GM19455 (cell line): ENCODE data around the gene GAB1.
A peak's percentile ranks its signal among the peaks of the same experiment; 100 is the strongest.
"Not testable (repeated sequence)": the region's sequence is repeated elsewhere in the genome, so short reads cannot be mapped to it uniquely, and the experiment has no call there.

ENCODE experiments used
- ATAC-seq: cut with Tn5 transposase; IDR thresholded peaks from one replicate; pipeline ENCODE4 v1.9.1; 2021; ENCODE audit not compliant: unreplicated experiment

Gene GAB1

DNA sequence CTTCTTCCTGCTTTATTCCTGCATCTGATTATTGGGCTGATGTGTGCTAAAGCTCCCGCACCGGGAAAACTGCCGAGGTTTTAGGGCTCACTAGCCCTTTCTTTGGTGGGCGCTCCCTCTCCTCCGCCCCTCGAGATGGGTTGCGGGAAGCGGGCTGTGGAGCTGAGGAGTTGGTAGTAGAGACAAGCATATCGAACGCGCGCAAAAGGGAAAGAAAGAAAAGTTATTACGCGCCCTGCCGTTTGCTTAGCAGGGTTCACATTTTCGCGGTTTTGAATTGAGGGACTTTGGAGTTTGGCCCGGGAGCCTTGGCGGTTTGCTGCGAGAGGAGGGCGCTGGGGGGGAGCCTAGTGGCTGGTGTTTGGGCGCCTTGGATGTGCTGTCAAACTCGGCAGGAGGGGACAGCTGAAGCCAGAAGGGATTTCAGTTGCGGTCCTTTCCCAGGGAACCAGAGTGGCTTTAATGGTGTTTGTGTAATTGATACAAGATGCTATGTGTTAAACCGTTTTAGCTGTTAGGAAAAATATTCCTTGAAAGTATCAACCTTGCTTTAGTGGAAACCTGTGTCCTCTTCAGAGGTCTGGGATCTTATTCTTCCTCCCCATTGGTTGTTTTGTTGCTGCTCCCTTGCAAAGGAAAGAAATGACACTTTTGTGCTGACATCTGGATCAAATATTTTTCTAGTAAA, 1.1 kb downstream of the GAB1 start:
- no peak for ATAC-seq

- ATAC-seq: no peak
These were observed 1.6 kb downstream of the GAB1 start for GRCh38 chr4:143338313-143338712.

GRCh38 chr4:143339497-143339896, 2.8 kb downstream of the GAB1 start:
- ATAC-seq: no peak

- ATAC-seq: no peak
These were observed 4.6 kb downstream of the GAB1 start for GRCh38 chr4:143341186-143341755.

DNA sequence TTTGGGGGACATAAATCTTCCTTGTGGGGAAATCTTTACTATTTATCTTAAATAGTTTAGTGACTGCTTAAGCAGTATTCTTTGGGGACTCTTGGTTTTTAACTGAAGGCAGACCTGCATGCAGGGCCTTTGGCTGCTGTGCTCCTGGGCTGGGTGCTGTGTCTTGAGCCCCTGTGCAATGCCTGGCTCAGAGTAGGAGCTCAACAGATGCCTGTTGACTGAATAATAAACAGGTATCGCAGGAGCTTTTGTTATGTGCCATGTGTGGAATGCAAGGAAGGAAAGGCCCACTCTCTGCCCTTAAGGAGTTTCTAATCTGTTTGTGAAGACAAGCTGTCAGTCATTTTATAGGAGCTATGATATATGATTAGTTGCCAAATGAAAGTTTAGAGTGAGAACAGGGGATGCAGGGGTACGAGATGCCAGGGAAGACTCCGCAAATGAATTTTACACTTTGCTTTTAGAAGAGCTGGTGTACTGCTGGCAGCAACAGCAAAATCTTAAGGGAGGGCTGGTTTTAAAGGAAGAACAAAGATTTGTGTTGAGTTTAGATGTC, 6.7 kb downstream of the GAB1 start:
- ATAC-seq: no peak

DNA sequence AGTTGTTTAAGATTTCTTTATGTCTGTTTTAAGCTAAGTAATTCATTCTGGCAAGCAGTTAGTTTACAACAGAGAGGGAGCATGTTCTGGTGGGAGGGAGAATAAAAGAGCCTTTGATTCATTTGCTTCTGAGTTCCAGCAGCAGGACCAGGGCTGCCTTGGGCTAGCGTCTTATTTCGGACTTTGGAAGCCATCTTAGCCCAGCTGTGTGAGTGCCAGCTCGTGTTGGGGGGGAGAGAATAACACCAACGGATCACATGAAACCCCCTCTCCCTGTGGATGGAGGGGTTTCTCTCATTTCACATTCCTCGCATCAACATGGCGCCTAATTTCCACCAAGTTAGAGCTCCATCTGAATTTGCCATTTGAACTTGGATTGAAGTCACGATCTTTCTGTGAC, 7.4 kb downstream of the GAB1 start:
- ATAC-seq: no peak

DNA sequence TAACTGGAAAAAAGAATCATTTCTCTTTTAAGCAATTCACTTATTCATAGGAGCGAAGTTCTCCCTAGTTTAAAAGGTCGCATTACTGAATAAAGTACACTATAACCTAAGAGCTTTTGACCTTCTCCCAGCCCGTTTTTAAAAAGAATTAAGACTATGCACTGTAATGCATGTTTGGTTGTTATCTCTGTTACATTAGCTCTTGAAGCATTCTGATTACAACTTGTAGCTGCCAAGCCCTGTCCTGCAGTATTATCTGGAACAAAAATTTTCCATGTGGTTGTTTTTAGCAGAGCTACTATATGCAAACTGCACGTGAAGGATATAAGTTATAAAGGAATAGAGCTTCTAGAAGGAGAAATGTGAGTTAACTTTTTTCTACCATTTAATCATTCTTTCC, 8.1 kb downstream of the GAB1 start:
- no peak for ATAC-seq

DNA sequence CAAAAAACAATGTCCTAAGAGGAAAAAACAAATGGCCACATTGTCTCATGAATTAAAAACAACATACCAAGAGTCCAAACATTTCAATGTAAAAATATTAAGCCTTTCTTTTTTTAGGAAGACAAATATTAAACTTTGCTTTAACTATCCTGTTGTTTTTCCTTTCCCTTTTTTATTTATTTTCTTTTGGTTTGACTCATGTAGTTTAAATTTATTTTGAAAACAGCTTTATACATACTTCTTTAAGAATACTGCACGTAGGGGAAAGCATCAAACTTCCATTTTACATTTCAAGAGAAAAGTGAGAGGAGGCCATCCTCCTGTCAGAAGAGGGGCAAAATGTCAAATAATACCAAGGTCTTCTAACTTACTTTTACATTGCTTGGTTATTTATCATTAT, 8.7 kb downstream of the GAB1 start:
- ATAC-seq: no peak

DNA sequence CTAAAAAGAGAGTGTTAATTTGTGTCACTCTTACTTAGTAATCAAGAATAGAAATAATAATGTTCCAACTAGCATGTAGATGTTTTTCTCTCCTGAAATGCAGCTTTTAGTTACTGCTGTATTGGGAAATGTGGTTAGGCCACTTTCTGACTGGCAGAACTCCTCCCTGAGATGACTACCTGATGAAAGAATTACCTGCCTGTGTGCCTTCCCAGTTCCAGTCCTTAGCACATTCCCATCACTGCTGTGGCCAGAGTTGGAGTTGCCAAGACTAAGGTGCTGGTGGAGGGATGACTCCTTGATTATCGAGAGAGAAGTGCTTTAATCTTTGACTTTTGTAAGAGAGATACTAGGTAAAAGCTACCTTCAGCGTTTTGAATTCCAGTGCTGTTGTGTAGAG, 9.5 kb downstream of the GAB1 start:
- ATAC-seq: no peak

DNA sequence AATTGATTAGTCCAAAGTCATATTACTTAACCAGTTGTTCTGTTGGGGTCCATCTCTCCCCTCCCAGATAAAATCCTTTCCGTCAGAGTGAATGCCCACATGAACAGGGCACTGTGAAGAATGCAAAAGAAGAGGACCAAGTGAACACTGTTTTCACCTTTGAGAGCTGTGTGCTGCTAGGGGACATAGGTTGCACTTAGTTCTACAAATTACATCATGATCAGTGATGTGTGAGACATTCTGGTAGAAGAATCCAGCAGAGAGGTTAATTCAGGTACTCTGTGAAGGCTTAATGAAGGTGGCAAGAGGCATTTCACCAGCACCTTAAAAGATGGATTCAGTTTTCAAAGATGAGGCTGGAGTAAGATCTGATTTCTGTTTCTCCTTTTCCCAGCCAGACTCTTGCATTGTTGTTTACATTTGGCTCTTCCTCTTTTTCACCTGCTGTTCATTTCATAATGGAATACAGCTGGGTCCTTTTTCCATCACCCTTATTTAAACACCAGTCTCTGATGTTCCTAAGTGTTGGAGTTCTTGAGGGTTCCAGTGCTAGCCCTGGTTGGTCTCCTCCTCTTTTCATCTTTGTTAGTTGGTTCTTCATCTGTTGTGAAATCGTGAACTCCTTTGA, 10.9 kb downstream of the GAB1 start:
- no peak for ATAC-seq

- no peak for ATAC-seq
These were observed 11.8 kb downstream of the GAB1 start for GRCh38 chr4:143348233-143349077.

GRCh38 chr4:143349858-143350527, 13.3 kb downstream of the GAB1 start:
- not testable (repeated sequence) for ATAC-seq

- ATAC-seq: no peak
These were observed 14.5 kb downstream of the GAB1 start for GRCh38 chr4:143351149-143351691.

- no peak for ATAC-seq
These were observed 15.2 kb downstream of the GAB1 start for GRCh38 chr4:143351774-143352451.

GRCh38 chr4:143352720-143353119, 16.0 kb downstream of the GAB1 start:
- no peak for ATAC-seq

DNA sequence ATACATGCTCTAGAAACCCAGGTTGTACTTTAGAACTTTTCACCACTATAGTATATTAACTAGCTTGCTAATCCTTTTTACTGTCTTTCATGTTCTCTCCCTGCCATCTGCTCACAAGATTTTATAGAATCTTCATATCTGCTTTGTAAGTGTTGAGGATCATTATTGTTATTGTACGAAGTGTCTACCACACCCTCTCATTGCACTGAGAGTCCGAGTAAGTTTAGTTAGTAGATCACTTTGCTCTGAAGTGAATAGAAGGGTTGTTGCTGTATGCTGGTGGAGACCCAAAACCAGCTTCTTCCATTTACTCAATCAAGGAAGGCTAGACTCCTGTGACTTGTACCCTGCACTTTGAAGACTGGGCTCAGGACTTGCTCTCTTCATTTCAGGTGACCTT, 17.1 kb downstream of the GAB1 start:
- no peak for ATAC-seq

DNA sequence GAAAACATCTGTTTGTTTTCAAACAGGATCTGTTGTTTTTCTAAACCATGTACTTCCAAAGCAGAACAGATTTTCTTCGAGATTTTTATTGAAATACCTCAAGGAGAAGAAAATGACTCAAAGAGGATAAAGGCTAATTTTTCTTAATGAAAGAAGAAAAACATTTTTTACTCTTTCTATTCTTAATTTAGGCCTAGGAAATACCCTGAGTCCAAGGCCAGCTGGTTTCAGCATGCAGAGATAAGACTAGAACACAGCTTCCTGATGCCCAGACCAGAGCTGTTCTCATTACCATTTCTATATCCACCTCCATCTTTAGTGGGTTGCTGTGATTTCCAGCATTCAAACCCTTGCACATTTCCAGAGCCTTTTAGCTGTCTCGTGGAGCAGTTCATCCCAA, 18.3 kb downstream of the GAB1 start:
- peak; percentile 37 for ATAC-seq

- no peak for ATAC-seq
These were observed 19.0 kb downstream of the GAB1 start for GRCh38 chr4:143355540-143356217.

DNA sequence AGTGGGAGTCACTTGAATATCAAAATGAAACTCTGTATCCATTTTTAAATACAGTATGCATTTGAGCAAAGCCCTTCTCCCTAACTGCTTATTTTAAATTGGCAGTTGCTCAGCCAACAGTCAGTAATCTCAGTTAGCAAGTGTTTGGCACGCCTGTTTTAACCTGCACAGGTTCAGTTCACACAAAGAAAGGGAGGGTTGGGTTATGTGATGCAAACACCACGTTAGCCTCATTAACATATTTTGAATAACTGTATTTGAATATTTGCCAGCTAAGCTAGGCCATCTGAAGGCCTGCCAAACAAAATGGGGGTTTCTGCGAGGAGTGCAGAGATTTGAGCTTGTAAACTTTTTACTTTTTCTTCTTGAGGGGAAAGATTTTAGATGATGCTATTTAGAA, 19.8 kb downstream of the GAB1 start:
- ATAC-seq: no peak
